HG03175 (cell line): ENCODE data around the gene NDUFA13.

Experiments used
- ATAC-seq: cut with Tn5 transposase; IDR thresholded peaks from one replicate; pipeline ENCODE4 v1.9.1; 2021; ENCODE audit warnings: mild to moderate bottlenecking, moderate library complexity; ENCODE audit not compliant: unreplicated experiment

Gene NDUFA13

GRCh38 chr19:19531951-19532805 lies 16.2 kb downstream of the NDUFA13 start:
- ATAC-seq = no peak

DNA sequence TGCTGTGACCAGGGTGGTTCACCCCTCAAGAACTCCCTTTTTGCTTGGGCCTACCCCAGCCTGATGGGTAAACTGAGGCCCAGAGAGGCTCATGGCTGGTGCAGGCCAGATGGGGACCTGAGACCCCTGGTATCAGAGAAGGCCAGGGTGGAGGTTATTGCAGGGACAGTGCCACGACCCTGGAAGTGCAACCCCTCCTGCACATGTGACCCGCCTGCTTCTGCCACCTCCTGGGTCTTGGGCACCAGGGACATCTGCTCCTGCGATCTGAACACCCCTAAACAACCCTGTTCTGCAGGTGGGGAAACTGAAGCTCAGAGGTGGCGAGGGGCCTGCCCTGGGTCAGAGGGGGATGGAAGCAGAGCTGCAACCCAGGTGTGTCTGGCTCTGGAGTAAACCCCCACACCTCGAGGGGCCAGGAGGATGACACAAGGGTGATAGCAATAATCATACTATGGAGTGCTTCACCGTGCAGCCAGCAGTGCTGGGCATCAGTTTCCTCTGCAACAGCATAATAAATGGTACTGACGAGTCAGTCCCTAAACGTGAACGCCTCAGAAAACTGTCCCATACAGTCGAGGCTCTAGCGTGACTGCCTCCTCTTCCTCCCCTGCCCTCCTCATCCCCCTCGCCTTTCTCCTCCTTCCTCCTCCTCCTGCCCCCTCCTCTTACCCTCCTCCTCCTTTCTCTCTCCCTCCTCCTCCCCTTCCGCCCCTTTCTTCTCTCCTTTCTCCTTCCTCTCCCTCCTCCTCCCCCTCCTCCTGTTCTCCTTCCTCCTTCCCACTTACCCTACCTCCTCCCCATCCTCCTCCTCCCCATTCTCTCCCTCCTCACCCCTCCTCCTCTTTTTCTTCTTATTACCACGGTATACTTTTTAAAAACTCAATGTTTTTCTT lies 17.0 kb downstream of the NDUFA13 start:
- ATAC-seq = no peak

DNA sequence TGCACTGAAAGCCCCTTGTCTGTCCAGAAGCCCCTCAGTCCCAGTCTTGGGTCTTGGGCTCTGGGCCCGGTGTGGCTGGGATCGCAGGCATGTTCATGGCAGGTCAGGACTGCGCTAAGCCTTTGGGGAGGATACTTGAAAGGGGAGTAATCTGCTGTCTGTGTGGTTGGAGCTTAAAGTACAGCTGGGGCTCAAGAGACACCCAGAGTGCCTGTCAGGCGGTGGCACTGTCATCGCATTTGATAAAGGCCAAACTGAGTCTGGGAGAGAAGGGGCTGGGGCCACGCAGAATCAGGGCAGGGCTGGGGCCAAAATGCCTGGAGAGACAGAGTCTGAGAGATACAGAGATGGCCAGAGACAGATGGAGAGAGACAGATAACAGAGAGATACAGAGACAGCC lies 17.8 kb downstream of the NDUFA13 start:
- no peak for ATAC-seq

DNA sequence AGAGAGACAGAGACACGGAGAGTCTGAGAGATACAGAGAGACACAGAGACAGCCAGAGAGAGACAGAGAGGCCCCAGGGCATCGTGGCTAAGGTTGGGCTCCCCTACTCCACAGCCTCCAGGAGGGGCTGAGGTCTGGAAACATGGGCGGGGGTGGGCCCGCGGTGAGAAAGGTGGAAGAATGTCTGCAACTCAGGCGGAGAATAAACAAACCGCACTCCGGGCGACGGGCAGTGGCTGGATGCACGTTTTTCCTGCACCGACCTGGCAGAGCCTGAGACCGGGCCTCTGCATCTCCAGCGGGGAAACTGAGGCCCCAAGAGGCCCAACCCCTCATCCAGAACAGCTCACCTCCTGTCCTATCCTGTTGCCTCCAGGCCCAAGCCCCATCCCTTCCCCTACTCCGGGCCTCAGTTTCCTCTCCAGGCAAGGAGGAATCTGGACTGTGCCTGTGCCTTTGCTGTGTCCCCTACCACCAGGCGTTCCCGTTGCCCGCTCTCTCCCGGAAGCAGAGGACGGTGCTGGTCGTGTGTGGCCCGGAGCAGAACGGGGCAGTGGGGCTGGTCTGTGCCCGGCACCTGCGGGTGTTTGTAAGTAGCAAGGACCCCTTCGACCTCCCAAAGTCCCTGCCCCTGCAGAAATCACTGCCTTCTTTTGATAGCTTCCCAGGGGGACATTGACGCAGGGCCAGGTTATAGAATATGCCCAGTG lies 18.7 kb downstream of the NDUFA13 start:
- ATAC-seq = no peak

DNA sequence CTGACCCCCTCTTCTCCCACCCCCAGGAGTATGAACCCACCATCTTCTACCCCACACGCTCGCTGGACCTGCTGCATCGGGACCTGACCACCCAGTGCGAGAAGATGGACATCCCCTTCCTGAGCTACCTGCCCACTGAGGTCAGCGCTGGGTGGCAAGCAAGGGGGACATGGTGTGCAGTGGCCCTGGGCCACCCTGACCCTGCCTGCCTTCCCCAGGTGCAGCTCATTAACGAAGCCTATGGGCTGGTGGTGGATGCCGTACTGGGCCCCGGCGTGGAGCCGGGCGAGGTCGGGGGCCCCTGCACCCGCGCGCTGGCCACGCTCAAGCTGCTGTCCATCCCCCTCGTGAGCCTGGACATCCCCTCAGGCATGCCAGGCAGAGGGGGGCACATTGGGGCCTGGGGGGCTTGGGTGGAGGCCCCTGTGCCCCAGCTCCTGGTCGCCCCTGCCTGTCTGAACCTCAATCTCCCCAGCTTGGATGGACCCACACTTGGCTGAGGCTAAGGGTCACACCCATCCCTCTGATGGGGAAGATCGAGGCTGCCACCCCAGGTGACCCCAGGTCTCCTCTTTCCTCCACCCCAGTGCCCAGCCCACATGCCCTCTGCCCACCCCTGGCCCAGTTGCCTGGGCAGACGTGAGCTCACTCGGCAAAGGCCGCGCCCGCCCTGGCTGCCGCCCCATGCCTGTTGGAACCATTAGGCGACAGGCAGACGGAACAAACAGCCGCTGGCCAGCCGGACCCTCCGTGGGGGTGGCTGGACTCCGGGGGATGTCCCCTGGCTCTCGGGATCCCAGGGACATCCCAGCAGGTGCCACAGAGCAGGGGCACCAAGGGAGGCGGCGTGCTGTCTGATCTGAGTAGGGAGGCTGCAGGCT lies 19.5 kb downstream of the NDUFA13 start:
- no peak for ATAC-seq

DNA sequence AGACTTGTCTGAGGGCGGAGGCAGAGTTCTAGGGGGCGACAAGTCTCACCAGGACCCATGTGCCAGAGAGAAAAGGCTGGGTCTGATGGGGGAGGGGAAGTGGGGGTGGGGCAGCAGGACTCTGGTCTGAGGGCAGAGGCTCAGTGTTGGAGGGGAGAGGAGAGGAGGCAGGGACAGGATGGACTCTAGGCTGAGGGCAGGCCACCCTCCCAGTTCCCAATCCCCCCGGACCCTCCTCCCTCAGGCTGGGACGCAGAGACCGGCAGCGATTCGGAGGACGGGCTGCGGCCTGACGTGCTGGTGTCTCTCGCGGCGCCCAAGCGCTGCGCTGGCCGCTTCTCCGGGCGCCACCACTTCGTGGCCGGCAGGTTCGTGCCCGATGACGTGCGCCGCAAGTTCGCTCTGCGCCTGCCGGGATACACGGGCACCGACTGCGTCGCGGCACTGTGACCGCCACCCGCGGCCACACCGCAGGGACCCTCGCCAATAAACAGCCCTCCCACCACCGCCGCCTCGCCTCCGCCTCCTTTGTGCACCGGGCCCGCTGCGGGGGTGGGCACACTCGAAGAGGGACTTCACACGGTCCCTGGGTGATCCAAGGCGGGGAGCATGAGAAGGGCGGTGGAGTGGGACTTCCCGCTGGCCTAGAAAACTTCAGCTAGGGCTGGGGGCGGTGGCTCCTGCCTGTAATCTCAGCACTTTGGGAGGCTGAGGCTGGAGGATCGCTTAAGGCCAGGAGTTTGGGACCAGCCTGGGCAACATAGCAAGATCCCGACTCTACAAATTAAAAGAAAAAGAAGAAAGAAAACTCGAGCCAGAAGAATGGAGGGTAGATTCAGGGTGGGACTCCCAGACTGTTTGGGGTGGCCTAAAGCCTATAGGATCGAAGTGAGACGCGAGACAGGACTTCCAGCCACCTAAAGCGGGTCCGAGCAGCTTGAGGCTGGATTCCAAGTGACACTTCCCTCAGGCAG lies 21.3 kb downstream of the NDUFA13 start:
- ATAC-seq = no peak

DNA sequence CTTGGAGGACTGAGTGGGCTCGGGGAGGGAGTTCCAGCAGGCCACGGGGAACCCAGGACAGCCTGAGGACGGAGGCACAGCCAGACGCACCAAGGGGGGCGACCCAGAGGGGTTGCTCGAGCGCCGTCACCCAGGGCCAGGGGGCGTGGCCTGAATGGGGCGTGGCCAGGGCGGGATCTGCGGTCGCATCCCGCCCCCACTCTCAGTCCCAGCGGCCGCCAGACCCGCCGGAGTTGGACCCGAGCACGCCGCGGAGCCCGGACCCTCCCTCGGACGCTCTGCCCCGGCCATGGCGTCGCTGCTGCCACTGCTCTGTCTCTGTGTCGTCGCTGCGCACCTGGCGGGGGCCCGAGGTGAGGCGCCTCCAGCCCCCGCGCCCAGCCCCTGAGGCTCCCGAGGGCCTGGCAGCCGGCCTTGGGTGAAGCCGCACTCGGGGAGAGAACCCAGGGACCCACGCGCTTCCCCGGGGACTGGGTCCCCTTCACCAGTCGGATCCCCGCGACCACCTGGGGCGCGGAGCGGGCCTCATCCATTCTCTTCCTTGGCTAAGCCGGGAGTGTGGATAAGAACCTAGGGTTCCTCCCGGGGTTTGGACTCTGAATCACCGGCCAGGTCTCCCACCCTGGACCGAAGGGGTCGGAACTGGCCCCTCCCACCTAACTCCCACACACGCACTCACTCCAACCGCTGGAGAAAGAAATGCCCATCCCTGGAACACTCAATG lies 22.2 kb downstream of the NDUFA13 start, which contains the start of gene CILP2:
Gene CILP2, plus strand, starts transcription at position 205 of the 724 bp plus-strand sequence. Its CDS starts 85 bp downstream, at position 290.
- no peak for ATAC-seq

DNA sequence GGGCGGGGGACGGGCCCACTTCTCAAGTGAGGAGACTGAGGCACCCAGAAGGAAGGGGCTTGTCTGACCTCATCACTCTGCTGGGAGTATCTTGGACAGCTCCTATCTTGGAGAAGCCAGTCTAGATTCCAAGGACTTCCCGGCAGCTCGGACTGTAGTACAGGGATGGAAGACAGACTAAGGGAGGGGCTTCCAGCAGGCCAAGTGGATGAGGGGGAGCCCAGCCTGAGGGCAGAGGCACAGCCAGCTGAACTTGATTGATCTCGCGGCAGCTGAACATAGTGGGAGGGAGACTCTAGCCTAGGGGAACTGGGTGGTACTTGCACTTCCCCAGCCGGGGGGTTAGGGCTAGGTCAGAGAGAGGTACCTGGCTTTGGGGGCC lies 22.8 kb downstream of the NDUFA13 start:
- no peak for ATAC-seq

DNA sequence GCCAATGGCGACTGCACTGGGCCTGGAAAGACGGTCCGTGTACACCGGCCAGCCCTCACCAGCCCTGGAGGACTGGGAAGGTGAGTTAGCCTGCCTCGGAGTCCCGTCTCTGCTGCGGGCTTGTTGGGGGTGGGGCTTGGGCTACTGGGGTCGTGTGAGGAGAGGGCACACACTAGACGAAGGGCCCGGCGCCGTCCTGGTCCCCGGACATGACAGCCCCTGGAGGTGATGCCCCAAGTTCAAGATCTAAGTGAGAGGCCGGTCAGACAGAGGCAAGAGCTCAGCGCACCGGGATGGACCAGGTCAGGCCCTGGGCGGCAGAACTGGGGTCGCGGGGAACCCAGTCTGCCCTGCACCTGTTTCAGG lies 23.7 kb downstream of the NDUFA13 start:
- ATAC-seq = no peak

DNA sequence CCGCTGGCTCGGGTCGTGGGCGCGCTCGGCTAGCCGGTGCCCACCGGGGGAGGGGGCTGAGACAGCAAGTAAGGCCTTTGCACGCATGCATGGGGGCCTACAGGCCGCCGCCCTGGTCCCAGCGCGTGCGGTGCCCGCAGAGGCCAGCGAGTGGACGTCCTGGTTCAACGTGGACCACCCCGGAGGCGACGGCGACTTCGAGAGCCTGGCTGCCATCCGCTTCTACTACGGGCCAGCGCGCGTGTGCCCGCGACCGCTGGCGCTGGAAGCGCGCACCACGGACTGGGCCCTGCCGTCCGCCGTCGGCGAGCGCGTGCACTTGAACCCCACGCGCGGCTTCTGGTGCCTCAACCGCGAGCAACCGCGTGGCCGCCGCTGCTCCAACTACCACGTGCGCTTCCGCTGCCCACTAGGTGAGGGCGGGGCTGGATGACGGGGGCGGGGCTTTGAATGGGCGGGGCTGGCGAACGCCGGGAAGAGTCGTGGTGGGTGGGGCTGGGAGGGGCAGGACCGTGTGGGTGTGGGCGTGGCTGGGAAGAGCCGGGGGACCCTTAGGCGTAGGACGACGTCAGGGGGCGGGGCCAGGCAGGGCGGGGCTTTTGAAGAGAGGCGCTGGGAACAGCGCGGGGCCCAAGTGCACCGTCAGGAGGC lies 24.2 kb downstream of the NDUFA13 start:
- no peak for ATAC-seq

DNA sequence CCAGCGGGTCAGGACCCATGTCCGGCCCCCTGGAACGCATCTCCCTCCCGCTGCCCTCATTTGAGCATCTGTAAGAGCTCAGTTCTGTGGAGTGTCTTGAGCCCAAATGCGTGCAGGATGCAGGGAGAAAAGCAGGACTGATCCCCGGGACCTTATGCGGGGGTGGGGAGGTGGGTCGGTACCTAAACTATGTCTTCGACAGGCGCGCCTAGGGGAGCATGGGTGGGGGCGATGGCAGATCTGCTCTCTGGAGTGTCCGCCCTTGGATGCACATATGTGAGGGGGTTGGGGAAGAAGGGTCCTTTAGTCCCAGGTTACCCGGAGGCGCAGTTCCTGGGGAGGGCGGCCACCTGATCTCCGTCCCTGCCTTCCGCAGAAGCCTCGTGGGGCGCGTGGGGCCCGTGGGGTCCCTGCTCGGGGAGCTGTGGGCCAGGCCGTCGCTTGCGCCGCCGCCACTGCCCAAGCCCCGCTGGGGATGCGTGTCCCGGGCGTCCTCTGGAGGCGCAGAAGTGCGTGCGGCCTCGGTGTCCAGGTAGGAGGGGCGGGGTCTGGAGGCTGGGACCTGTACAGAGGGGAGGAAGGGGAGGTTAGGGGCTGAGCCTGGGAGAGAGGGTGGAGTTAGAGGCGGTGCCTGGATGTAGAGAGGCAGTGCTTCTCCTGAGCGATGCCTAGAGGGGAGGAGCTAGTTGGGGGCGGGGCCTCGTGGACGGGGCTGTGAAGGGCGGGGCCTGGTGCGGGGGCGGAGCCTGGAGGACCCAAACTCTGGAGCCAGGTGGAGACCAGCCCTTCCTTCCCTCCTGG lies 24.9 kb downstream of the NDUFA13 start:
- ATAC-seq = no peak

DNA sequence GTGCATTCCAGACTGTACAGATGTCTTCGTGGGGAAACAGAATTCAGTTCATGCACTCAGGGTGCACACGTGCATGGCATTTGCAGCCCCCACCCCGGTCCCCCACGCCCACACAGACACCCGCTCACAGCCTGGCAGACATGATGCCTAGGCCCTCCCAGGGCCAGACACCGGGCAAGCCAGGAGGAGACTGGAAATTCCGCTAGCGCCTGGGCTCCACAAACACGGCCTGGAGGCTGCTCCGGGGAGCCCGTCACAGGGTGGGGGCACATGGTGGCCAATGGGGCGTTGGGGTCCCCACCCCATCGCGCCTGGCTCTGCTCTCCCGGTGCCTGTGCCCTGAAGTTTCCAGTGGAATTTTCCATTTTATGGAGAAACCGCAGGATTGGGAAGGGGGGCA lies 25.6 kb downstream of the NDUFA13 start:
- no peak for ATAC-seq

GRCh38 chr19:19542507-19542906 lies 26.5 kb downstream of the NDUFA13 start:
- ATAC-seq = no peak

- no peak for ATAC-seq
Observed at GRCh38 chr19:19543101-19543500, 27.1 kb downstream of the NDUFA13 start.

DNA sequence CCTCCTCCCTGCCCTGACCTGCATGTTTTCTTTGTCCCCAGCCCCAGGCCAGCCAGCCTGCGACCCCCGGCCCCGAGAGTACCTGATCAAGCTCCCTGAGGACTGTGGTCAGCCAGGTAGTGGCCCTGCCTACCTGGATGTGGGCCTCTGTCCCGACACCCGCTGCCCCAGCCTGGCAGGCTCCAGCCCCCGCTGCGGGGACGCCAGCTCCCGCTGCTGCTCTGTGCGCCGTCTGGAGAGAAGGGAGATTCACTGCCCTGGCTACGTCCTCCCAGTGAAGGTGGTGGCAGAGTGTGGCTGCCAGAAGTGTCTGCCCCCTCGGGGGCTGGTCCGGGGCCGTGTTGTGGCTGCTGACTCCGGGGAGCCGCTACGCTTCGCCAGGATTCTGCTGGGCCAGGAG lies 27.6 kb downstream of the NDUFA13 start:
- ATAC-seq = no peak

GRCh38 chr19:19544257-19544953 lies 28.4 kb downstream of the NDUFA13 start:
- no peak for ATAC-seq
